Ishikawa (cell line): ENCODE data around the gene SERPINA6.

ENCODE experiments used
- CEBPB ChIP-seq: IDR thresholded peaks from 2 replicates; pipeline ENCODE4 v1.6.1; 2012
- CREB1 ChIP-seq: IDR thresholded peaks from 2 replicates; pipeline ENCODE4 v1.6.1; 2012; ENCODE audit warnings: low read depth
- EGR1 ChIP-seq: IDR thresholded peaks from 2 replicates; pipeline ENCODE4 v1.6.1; 2012
- EP300 ChIP-seq: IDR thresholded peaks from 2 replicates; pipeline ENCODE4 v1.6.1; 2012; ENCODE audit warnings: borderline replicate concordance
- FOXM1 ChIP-seq: IDR thresholded peaks from 2 replicates; pipeline ENCODE4 v1.6.1; 2012; ENCODE audit warnings: low read depth, borderline replicate concordance
- NFIC ChIP-seq: IDR thresholded peaks from 2 replicates; pipeline ENCODE4 v1.6.1; 2012
- RAD21 ChIP-seq: IDR thresholded peaks from 2 replicates; pipeline ENCODE4 v1.6.1; 2012; ENCODE audit warnings: low read depth
- TAF1 ChIP-seq: IDR thresholded peaks from 2 replicates; pipeline ENCODE4 v1.6.1; 2012; ENCODE audit warnings: low read depth, mild to moderate bottlenecking
- TCF12 ChIP-seq: IDR thresholded peaks from 2 replicates; pipeline ENCODE4 v1.6.1; 2012; ENCODE audit warnings: low read depth
- TEAD4 ChIP-seq: IDR thresholded peaks from 2 replicates; pipeline ENCODE4 v1.6.1; 2012
- YY1 ChIP-seq: IDR thresholded peaks from 2 replicates; pipeline ENCODE4 v1.6.1; 2012; ENCODE audit warnings: low read depth
- ZBTB7A ChIP-seq: IDR thresholded peaks from 2 replicates; pipeline ENCODE4 v1.6.1; 2012; ENCODE audit warnings: low read depth
- TF ChIP-seq, protein P1 (sequence below): IDR thresholded peaks from 2 replicates; pipeline ENCODE4 v1.6.1; 2012; ENCODE audit warnings: low read depth, mild to moderate bottlenecking
- TF ChIP-seq, protein P2 (sequence below): IDR thresholded peaks from 2 replicates; pipeline ENCODE4 v1.6.1; 2012
- TF ChIP-seq, protein P3 (sequence below): IDR thresholded peaks from 2 replicates; pipeline ENCODE4 v1.6.1; 2012

The SERPINA6 gene

DNA sequence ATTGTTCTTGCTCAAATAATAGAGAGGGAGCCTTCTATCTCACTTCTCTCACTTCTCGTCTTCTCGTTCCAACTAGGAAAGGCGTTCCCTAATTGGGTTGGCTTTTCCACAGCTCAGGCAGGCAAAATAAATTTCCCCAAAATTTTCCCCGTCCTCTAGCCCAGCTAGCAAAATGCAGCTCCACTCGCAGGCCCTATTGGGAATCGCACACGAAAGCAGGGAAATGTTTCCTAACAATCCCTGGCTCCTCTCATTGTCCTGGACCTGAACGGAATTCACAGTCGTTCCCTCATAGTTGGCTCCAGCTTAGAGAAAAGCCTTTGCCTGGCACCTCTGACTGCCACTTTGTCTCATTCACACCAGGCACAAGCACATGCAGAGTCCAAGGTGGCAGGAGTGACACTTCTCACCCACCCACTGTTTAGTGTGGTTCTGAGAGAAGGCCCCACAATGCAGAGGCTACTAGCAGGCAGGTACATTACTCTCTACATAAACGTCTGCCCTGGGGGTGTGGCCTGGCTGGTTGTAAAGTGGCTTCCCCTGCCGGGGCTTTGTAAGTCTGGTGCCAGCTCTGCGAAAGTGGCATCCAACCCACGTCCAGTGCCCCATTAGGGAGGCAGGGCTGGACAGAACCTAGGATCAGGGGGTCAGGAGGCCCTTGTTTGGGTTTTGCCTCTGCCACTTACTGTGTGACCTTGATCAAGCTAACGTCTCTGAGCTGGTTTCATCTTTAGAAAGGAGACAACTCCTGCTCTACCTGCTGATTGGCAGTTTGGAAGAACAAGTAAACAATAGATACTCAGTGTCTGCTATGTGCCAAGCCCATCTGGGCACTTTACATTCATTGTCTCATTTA is 34.3 kb downstream of the SERPINA6 start:
- TF ChIP-seq FOXM1 (no peak), NFIC (no peak), YY1 (no peak), EP300 (no peak), EGR1 (no peak), TAF1 (no peak)
- TF ChIP-seq, protein P1, sequence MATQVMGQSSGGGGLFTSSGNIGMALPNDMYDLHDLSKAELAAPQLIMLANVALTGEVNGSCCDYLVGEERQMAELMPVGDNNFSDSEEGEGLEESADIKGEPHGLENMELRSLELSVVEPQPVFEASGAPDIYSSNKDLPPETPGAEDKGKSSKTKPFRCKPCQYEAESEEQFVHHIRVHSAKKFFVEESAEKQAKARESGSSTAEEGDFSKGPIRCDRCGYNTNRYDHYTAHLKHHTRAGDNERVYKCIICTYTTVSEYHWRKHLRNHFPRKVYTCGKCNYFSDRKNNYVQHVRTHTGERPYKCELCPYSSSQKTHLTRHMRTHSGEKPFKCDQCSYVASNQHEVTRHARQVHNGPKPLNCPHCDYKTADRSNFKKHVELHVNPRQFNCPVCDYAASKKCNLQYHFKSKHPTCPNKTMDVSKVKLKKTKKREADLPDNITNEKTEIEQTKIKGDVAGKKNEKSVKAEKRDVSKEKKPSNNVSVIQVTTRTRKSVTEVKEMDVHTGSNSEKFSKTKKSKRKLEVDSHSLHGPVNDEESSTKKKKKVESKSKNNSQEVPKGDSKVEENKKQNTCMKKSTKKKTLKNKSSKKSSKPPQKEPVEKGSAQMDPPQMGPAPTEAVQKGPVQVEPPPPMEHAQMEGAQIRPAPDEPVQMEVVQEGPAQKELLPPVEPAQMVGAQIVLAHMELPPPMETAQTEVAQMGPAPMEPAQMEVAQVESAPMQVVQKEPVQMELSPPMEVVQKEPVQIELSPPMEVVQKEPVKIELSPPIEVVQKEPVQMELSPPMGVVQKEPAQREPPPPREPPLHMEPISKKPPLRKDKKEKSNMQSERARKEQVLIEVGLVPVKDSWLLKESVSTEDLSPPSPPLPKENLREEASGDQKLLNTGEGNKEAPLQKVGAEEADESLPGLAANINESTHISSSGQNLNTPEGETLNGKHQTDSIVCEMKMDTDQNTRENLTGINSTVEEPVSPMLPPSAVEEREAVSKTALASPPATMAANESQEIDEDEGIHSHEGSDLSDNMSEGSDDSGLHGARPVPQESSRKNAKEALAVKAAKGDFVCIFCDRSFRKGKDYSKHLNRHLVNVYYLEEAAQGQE = no peak
- TF ChIP-seq, protein P2, sequence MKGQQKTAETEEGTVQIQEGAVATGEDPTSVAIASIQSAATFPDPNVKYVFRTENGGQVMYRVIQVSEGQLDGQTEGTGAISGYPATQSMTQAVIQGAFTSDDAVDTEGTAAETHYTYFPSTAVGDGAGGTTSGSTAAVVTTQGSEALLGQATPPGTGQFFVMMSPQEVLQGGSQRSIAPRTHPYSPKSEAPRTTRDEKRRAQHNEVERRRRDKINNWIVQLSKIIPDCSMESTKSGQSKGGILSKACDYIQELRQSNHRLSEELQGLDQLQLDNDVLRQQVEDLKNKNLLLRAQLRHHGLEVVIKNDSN = no peak
- TF ChIP-seq, protein P3, sequence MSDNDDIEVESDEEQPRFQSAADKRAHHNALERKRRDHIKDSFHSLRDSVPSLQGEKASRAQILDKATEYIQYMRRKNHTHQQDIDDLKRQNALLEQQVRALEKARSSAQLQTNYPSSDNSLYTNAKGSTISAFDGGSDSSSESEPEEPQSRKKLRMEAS = no peak

DNA sequence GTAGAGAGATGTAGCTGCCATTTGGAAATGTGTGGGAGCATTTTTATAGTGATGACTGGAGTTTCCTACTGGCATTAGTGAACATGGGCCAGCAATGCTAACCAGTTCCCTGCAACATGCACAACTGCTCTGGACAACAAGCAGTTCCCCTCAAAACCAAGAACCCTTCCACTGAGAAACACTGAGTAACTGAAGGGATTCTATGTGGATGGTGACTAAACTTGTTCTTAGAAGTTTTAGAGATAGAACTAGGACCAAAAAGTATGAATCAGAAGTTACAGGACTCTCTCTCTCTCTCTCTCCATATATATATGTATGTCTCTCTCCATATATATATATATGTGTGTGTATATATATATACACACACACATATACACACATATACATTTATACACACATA is 38.0 kb downstream of the SERPINA6 start:
- TF ChIP-seq YY1 (no peak), EP300 (no peak), TAF1 (no peak), TEAD4 (no peak), EGR1 (no peak)

DNA sequence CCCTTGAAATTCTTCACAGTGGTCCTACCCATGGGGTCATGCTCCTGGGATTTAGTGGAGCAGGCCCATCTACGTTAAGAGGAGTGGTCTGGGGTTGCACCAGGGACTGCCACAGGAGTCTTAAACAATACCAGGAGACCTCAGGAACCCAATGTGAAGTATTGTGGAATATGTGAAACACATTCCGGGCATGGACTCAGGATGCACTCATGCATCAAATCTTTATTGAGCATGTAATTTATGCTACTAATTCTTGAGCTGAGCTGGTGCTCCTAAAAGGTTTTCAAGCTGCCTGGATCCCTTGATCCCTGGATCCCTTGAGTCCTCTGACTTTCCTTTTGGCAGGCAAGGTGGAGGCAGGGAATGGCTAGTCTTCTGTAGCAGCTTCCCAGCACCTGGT is 38.9 kb downstream of the SERPINA6 start:
- TF ChIP-seq ZBTB7A = no peak
- TF ChIP-seq, protein P2 = no peak
- TF ChIP-seq TCF12 = no peak
- TF ChIP-seq EGR1 = no peak
- TF ChIP-seq, protein P3 = no peak
- no peak for TF ChIP-seq RAD21
- TF ChIP-seq, protein P1 = no peak
- no peak for TF ChIP-seq CREB1

DNA sequence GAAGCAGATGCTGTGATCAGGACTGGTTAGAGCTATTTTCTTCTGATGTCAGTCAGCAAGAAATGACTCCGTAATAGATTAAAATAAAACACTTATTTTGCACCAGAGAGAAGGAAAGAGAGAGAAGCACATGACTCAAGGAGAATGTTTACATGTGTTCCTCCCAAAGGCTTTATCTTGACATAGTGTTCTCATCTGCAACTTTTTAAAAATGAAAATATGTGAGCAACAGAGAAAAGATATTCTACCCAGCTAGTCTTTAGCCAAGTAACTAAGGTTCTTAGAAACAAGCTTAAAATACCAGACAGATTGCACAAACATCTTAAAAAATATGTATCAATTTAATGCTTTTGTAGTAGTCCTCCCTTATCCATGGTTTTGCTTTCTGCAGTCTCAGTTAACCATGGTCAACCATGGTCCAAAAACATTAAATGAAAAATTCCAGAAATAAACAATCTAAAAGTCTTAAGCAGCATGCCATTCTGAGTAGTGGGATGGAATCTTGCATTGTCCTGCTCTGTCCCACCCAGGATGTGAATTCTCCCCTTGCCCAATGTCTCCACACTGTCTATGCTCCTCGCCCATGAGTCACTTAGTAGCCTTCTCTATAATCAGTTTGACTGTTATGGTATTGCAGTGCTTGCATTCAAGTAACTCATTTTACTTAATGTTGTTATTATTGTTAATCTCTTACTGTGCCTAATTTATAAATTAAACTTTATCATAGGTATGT is 40.0 kb downstream of the SERPINA6 start:
- TF ChIP-seq RAD21 (no peak), TCF12 (no peak), NFIC (no peak), FOXM1 (no peak), CEBPB (no peak), YY1 (no peak), TAF1 (no peak), CREB1 (no peak), ZBTB7A (no peak), EP300 (no peak), TEAD4 (no peak), EGR1 (no peak)
- TF ChIP-seq, protein P2 = no peak
- TF ChIP-seq, protein P3 = no peak
- TF ChIP-seq, protein P1 = no peak
